ENCODE data around the gene RRAGD. TPM values are rescaled to one million over a fixed set of nuclear protein-coding genes. Genes with fewer than 3 reads are reported as not detected.

RRAGD gene
- total RNA-seq, 2 donors from 2014 or later = 0.98 to 1.3 TPM

DNA sequence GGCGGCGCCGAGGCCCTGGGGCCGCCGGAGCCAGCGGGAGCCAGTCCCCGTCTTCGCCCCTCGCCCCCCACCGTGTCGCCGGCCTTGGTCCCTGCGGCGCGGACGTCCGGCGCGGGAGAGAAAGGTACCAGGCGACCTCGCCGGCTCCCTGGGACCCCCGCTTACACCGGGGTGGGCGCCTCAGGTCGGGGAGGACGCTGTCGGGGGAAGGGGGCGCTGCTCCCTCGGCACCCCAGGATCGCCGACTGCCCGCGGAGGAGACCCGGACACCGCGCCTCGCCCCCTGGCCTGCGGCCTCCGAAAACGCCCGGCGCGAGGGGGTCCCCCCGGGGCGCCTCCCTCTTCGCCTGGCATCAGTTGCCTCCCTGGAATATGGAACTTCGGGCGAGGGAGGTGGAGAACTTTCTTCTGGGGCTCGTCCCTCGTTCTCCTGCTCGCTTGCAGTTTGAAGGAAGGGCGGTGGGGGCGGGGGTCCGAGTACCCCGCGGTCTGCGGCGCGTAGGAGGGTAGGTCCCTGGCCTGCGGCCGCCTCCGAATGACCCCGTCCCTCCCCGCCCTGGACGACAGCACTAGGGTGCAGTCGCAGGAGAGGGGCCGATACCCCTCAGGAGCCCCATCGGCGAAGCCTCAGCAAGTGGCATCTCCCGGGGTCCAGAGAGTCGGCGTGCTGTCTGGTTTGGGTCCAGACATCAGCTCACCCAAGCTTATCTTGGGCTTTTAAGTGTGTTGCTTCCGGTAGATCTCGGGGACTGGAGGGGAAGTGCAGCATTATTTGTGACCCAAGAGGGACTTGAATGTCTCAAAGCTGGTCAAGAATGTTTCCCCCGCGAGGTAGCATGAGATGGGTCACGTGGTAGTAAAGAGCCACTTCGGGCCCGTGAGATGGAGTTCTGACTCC lies 21.4 kb upstream of the RRAGD start:
- Mint-ChIP-seq H3K4me1 (ENCODE audit: low read depth in 2 of 2) (peaks cover 5 to 9% of the 10 kb centered on the region in 2 donors), H3K36me3 (no peaks in the 10 kb centered on the region), H3K27ac (no peak overlapping the region), H3K27me3 (peaks cover 8 to 13% of the 10 kb centered on the region in 2 donors), H3K4me3 (peak overlapping the region; percentile 63), H3K9me3 (no peaks in the 10 kb centered on the region)
- ATAC-seq (peak in 1 of 2 donors; percentile 14), DNase-seq (ENCODE audit: low spot score) (no peak)

DNA sequence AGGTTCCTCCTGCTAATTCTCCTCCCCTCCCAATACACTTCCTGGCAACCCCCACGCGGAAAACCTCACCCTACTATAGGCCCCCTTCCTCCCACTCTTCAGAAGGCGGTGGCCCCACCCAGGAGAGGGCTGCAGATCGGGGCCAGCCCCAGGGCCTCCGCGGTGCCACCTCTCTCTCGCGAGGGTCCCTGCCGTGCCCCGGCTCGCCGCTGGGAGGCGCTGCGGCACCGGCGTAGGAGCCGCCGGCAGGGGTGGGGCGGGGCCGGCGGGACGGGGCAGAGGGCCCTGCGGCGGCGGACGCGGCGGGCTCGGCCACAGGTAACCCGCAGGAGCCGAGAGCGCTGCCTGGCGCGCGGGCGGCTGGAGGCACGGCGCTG lies 20.8 kb upstream of the RRAGD start, which contains the start of gene ANKRD6:
Gene ANKRD6 (plus strand): TSS at position 278 of the 377 bp plus-strand sequence. CDS start 133,825 bp downstream, outside the sequence.
- Mint-ChIP-seq H3K27ac (no peak within 1 kb of the TSS), H3K4me1 (ENCODE audit: low read depth in 2 of 2) (peaks cover 5 to 9% of the 10 kb centered on the region in 2 donors), H3K27me3 (peaks cover 13 to 20% of the 10 kb centered on the region in 2 donors), H3K4me3 (peak within 1 kb of the TSS; percentile 67), H3K9me3 (no peaks in the 10 kb centered on the region), H3K36me3 (no peaks in the 10 kb centered on the region)
- DNase-seq (ENCODE audit: low spot score) = peak; percentile 87
- peak; percentile 98 for ATAC-seq

DNA sequence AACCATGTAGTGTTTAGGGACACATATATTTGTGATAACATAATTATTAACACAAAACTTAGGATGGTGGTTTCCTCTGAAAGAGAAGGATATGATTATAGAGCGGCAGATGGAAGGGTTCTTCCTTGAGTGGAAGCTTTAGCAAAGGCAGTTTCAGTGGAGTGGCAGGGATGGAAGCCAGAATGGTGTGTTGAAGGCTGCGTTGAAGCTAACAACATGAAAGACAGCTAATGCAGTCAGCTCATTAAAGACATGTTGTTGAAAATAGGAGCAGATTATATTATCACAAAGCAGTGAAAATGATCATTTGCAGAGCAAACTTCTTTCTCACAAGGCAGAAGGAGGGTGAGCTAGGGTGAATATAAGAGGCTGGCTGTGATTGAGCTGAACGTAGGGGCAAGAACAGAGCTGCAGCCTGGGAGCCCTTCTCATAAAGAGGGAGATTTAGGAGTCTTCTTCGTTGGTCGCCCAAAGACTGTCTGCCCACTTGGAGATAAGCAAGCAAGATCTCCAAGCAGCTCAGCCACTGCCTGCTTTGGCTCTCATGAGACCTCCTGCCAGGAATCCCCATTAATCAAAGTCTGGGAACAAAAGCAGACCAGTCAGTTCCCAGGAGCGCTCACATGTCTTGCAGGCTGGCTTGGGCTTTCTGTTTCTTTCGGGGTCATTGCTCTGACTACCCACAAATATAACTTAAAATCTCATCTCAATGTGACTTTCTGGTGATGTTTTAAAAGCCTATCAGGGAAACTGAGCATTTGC lies 18.3 kb upstream of the RRAGD start:
- Mint-ChIP-seq H3K4me1 (ENCODE audit: low read depth in 2 of 2) (peaks cover 5 to 9% of the 10 kb centered on the region in 2 donors), H3K27me3 (peaks cover 20% of the 10 kb centered on the region in 2 donors), H3K36me3 (no peaks in the 10 kb centered on the region), H3K27ac (no peak overlapping the region), H3K9me3 (no peaks in the 10 kb centered on the region), H3K4me3 (peak overlapping the region; percentile 49)
- ATAC-seq = no peak
- no peak for DNase-seq (ENCODE audit: low spot score)

DNA sequence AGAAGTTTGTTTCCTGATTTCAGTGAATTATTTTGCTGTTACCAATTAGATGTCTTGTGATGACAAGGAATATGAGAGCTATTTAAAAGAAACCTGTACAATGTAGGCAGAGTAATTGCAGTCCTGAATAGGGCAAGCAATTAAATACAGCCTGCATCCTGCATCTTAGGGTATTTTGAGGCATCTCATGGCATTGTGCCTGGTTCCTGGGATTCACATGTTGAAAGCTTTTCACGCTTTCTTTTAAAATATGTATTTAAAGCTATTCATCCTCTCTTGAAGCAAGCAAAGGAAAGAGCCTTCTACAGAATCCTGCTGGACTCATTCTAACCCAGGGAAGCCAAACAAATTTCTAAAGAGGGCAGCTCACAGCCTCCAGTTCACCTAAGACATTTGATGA lies 4.7 kb upstream of the RRAGD start:
- H3K4me1 Mint-ChIP-seq (ENCODE audit: low read depth in 2 of 2) = no peaks in the 10 kb centered on the region
- H3K4me3 Mint-ChIP-seq = no peak overlapping the region
- H3K9me3 Mint-ChIP-seq = no peaks in the 10 kb centered on the region
- no peak overlapping the region for H3K27ac Mint-ChIP-seq
- ATAC-seq (no peak), DNase-seq (ENCODE audit: low spot score) (no peak)
- H3K27me3 Mint-ChIP-seq = peaks cover 30 to 41% of the 10 kb centered on the region in 2 donors
- H3K36me3 Mint-ChIP-seq = no peaks in the 10 kb centered on the region

DNA sequence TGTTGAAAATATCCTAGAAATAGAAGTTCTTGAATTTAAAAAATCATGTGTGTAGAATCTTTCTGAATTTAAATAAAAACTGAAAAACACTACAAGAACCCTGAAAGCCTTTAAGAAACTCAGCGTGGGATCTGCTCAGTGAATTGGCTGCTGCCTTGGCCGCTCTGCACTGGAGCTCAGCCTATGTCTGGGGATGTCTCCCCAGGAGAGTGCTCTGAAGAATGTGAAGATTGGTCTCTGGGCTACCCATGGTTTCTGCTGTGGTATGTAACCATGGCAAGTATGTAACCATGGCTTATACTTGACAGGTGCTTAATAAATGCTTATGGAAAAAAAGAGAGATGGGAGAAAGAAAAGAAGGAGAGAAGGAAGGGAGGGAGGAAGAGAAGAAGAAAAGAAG lies 3.1 kb upstream of the RRAGD start:
- Mint-ChIP-seq H3K9me3 (no peaks in the 10 kb centered on the region), H3K4me3 (no peak overlapping the region), H3K4me1 (ENCODE audit: low read depth in 2 of 2) (peaks cover 0 to 3% of the 10 kb centered on the region in 2 donors), H3K36me3 (no peaks in the 10 kb centered on the region), H3K27me3 (peaks cover 30 to 39% of the 10 kb centered on the region in 2 donors), H3K27ac (no peak overlapping the region)
- DNase-seq (ENCODE audit: low spot score) (no peak), ATAC-seq (no peak)

DNA sequence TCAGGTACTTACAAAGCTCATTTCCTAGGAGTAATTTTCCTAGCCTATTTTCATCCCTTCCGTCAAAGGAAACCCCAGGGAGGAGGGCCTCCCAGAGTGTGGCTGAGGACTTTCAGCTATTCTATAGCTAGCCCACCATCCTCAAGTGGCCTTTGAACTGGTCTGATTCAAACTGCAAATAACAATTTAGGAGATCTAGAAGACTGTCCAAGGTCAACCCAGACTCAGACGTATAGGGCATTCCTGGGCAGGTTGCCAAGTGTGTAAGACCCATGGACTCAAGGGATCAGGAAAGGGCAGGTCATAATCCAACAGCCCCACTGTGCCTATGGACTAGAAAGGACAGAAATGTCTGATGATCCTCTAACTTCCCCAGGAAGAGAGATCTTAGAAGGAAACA lies 2.1 kb upstream of the RRAGD start:
- peaks cover 0 to 3% of the 10 kb centered on the region in 2 donors for H3K4me1 Mint-ChIP-seq (ENCODE audit: low read depth in 2 of 2)
- H3K9me3 Mint-ChIP-seq = no peaks in the 10 kb centered on the region
- H3K27ac Mint-ChIP-seq = no peak overlapping the region
- DNase-seq (ENCODE audit: low spot score) (no peak), ATAC-seq (no peak)
- H3K27me3 Mint-ChIP-seq = peaks cover 26 to 39% of the 10 kb centered on the region in 2 donors
- no peaks in the 10 kb centered on the region for H3K36me3 Mint-ChIP-seq
- H3K4me3 Mint-ChIP-seq = no peak overlapping the region

DNA sequence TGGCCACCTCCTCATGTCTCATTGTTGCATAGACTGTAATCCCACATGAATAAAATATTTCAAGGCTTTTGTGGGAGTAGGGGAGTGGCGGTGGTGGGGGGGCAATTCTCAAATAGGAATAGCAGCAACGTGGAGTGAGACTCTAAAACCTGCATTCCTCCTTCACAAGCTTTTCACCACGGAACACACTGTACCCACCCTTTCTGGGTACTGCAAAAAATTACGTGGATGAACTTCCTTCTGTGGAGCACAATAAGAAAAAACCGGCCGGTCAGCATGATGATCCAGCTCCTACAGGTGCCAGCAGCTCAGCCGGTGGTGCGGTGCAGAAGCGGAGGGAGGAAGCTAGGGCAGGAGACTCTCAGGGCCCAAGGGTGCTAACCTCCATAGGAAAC lies 930 bp upstream of the RRAGD start:
- Mint-ChIP-seq H3K9me3 (no peaks in the 10 kb centered on the region), H3K27me3 (peaks cover 26 to 39% of the 10 kb centered on the region in 2 donors), H3K4me3 (peak overlapping the region; percentile 82), H3K27ac (no peak overlapping the region), H3K4me1 (ENCODE audit: low read depth in 2 of 2) (peaks cover 0 to 3% of the 10 kb centered on the region in 2 donors), H3K36me3 (no peaks in the 10 kb centered on the region)
- ATAC-seq (no peak), DNase-seq (ENCODE audit: low spot score) (no peak)

DNA sequence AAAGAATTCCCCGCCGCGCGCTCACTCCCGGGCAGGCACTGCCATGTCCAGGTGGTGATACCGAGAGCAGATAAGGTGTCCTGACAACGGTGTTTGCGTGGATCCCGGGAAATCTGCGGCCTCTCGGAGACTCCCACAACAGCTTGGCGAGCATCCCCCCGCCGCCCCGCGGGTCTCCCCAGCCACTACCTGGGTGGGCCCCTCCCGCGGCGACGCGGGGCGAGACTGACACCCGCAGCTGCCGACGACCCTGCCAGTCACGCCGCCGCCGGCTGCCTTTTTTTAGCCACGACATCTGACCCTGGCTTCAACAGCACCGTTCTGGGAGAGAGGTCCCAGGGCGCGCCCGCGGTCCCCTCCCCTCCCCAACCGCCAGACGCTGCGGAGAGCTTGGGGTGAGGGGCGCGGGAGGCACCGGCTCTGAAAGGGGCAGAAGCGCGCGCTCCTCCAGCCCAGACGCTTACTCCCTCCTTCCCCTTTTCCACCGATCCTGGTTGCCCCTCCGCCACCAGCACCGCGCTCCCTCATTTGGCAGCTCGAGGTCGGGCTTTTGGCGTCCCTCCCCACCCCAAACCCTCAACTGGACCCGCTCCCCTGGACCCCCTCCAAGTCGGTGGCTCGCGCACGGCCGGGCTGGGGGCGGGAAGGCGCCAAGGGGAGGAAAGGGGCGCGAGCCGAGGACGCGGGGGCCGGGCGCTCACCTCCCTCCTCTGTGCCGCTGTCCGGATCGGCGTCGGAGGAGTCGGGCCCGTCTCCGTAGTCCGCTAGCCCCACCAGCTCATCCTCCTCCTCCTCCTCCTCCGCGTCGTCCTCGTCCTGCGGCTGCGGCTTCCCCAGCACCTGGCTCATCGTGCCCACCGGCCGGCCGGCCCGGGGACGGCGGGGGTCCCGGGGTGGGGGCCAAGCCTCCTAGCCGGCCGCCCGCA lies 665 bp downstream of the RRAGD start:
- DNase-seq (ENCODE audit: low spot score) = no peak
- H3K27ac Mint-ChIP-seq = no peak overlapping the region
- peaks cover 21 to 32% of the 10 kb centered on the region in 2 donors for H3K27me3 Mint-ChIP-seq
- H3K4me1 Mint-ChIP-seq (ENCODE audit: low read depth in 2 of 2) = peaks cover 1 to 3% of the 10 kb centered on the region in 2 donors
- no peaks in the 10 kb centered on the region for H3K36me3 Mint-ChIP-seq
- ATAC-seq = peak; percentile 70 to 75
- H3K4me3 Mint-ChIP-seq = peak overlapping the region; percentile 76
- H3K9me3 Mint-ChIP-seq = no peaks in the 10 kb centered on the region

DNA sequence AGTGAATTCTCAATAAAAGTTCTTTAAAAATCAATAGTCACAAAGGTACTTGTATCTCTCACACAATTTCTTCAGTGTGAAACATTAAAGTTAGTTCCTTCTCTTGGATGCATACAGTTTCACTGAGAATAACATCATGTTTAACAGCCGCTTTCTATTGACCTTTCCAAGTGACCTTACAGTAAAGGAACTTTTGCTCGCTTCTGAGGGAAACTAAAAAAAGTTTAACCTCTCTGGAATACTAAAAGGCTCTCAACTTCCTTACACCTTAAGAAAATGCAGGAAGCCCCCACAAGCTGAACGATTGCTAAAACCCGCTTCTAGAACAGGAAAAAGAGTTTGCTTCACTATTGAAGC lies 1.3 kb downstream of the RRAGD start:
- H3K27ac Mint-ChIP-seq = no peak overlapping the region
- ATAC-seq = no peak

DNA sequence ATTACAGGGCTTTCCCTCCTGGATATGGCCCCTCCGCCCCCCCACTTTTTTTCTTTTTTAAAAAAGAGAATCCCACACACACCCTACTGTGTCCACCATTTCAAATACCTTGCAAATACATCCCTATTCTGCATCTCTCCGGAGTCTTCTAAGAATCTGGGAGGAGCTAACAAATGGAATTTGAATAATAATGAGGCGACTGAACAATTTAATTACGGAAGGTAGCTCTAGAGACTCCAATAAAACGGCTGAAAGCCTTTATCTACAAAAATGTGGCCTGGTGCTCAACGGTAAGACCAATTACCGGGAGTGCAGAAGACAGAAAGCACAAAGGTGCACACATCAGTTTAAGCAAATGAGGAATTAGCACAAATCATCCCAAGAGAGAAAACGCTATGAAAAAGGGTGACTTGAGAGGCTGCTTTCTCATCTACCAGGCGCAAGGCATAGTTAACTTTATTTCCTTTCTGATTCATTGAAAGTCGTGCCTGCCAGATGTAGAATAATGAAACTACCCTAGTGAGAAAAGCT lies 1.8 kb downstream of the RRAGD start:
- Mint-ChIP-seq H3K27ac (no peak overlapping the region), H3K9me3 (no peaks in the 10 kb centered on the region), H3K4me3 (peak overlapping the region; percentile 76), H3K27me3 (peaks cover 17 to 31% of the 10 kb centered on the region in 2 donors), H3K4me1 (ENCODE audit: low read depth in 2 of 2) (peaks cover 7 to 12% of the 10 kb centered on the region in 2 donors), H3K36me3 (no peaks in the 10 kb centered on the region)
- ATAC-seq (no peak), DNase-seq (ENCODE audit: low spot score) (no peak)

More for the DNA sequence above, 1.3 kb downstream of the RRAGD start:
- H3K27me3 Mint-ChIP-seq = peaks cover 18 to 32% of the 10 kb centered on the region in 2 donors
- DNase-seq (ENCODE audit: low spot score) = no peak
- peaks cover 7 to 8% of the 10 kb centered on the region in 2 donors for H3K4me1 Mint-ChIP-seq (ENCODE audit: low read depth in 2 of 2)
- peak overlapping the region; percentile 76 for H3K4me3 Mint-ChIP-seq
- H3K36me3 Mint-ChIP-seq = no peaks in the 10 kb centered on the region
- H3K9me3 Mint-ChIP-seq = no peaks in the 10 kb centered on the region

DNA sequence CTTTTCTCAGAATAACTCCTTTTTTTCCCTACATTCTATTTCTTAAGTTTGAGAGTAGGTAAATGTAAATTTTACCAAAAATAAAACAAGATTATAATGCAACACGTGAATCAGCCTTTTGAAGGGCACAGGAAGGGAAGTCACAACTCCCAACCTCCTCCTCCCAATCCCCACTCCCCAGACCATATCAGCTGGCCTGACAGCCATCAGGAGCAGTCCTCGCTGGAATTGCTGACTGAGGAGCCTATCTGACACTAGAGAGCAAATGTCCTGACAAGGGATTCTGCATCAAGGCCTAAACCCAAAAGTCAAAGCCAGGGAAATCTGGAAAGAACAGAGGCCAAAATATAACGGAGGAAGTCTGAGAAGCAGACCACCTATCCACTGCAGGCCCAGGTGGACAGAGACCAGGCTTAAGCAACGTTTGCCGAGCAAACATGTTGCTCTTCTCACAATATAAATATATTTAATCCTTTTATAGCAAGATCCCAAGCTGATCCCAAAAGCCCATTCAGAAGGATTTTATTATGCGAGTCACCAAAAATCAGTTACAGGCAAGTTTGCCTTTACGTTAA lies 2.5 kb downstream of the RRAGD start:
- DNase-seq (ENCODE audit: low spot score) = no peak
- Mint-ChIP-seq H3K9me3 (no peaks in the 10 kb centered on the region), H3K4me1 (ENCODE audit: low read depth in 2 of 2) (peaks cover 7 to 14% of the 10 kb centered on the region in 2 donors), H3K27ac (no peak overlapping the region), H3K4me3 (no peak overlapping the region), H3K36me3 (no peaks in the 10 kb centered on the region), H3K27me3 (peaks cover 17 to 35% of the 10 kb centered on the region in 2 donors)
- ATAC-seq = no peak

DNA sequence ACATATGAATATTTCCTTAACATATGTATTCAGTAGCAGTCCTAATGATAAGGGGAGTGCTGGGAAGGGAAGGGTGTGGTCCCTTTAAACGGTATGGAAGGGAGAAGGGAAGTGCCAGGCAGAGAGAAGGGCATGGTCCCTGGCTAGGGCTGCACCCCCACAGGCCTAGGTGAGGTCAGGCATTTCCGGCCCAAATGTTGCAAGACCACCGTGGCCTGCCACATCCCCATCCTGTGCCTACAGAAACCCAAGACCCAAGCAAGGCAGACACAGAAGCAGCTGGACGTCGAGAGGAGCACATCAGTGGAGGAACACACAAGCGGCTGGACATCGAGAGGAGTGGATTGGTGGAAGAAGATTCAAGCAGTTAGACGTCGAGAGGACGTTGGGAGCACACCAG lies 5.9 kb downstream of the RRAGD start:
- Mint-ChIP-seq H3K27ac (no peak overlapping the region), H3K27me3 (peaks cover 14 to 28% of the 10 kb centered on the region in 2 donors), H3K4me3 (peak overlapping the region; percentile 18), H3K36me3 (no peaks in the 10 kb centered on the region), H3K4me1 (ENCODE audit: low read depth in 2 of 2) (peaks cover 10 to 19% of the 10 kb centered on the region in 2 donors), H3K9me3 (no peaks in the 10 kb centered on the region)
- DNase-seq (ENCODE audit: low spot score) (no peak), ATAC-seq (peak; percentile 73 to 82)

DNA sequence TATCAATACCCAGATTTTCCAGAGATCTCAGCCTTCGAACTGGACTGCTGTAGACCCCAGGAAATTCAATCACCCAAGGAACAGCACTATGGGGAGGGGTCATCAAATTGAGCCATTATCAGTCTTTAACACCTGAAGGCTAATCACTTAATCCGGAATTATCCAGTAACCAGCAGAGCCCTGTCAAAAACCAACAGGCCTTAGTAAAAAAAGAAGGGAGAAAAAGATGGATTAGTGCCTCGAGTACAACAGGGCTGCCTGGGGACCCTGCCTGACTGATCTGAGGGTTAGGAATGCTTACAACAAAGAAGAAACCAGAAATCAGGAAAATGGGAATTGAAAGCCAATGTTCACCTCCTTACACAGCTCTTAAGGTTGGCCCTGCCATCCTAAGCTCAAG lies 7.6 kb downstream of the RRAGD start:
- H3K4me3 Mint-ChIP-seq = no peak overlapping the region
- no peaks in the 10 kb centered on the region for H3K36me3 Mint-ChIP-seq
- no peak for DNase-seq (ENCODE audit: low spot score)
- no peak for ATAC-seq
- H3K27ac Mint-ChIP-seq = no peak overlapping the region
- H3K9me3 Mint-ChIP-seq = no peaks in the 10 kb centered on the region
- peaks cover 14 to 28% of the 10 kb centered on the region in 2 donors for H3K27me3 Mint-ChIP-seq
- peaks cover 13 to 24% of the 10 kb centered on the region in 2 donors for H3K4me1 Mint-ChIP-seq (ENCODE audit: low read depth in 2 of 2)

All from natural killer cell treated with Interleukin-12 subunit alpha and Interleukin-12 subunit beta and Interleukin-15 and Interleukin-18, amount 100 ng/mL, for 72 hours (primary cell).